CD4-positive, CD25-positive, alpha-beta regulatory T cell (primary cell): ENCODE data around the gene EIF4G2. TPM values are rescaled to one million over a fixed set of nuclear protein-coding genes. Genes with fewer than 3 reads are reported as not detected.
A peak's percentile ranks its signal among the peaks of the same experiment; 100 is the strongest.

Experiments
- ATAC-seq, 2 donors: fragments of 150-1000 bp; cut with Tn5 transposase; one replicate each; pipeline ENCODE4 v1.10.0; 2021; ENCODE audit warnings: low read depth in 2 of 2, moderate number of reproducible peaks in 2 of 2, moderate library complexity in 1 of 2
- DNase-seq, 3 donors: peaks; one replicate each; pipeline versions ENCODE4 v3.0.0 to v3.0.0-alpha.2; 2012 to 2022; ENCODE audit warnings: mixed read lengths in 1 of 3
- H3K27ac ChIP-seq: one replicate; pipeline ENCODE4 v1.7.0; 2013; ENCODE audit warnings: mild to moderate bottlenecking, low read length; ENCODE audit not compliant: insufficient read depth, poor library complexity, severe bottlenecking
- H3K27me3 ChIP-seq: one replicate; pipeline ENCODE4 v1.7.0; 2013; ENCODE audit warnings: low read length; ENCODE audit not compliant: control insufficient read depth, insufficient read depth
- H3K36me3 ChIP-seq: one replicate; pipeline ENCODE4 v1.7.0; 2013; ENCODE audit warnings: mild to moderate bottlenecking, low read length, moderate library complexity; ENCODE audit not compliant: control insufficient read depth, insufficient read depth
- H3K4me1 ChIP-seq: 2 replicates; pipeline ENCODE4 v1.7.0; 2013; ENCODE audit warnings: mild to moderate bottlenecking, low read length; ENCODE audit not compliant: insufficient read depth, control insufficient read depth, poor library complexity, severe bottlenecking
- H3K4me3 ChIP-seq: one replicate; pipeline ENCODE4 v1.7.0; 2013; ENCODE audit warnings: low read depth, mild to moderate bottlenecking, low read length, moderate library complexity
- H3K9me3 ChIP-seq, 2 experiments: 1 replicate in 1 of 2; 2 replicates in 1 of 2; pipeline ENCODE4 v1.7.0; 2013; ENCODE audit warnings: low read length in 2 of 2, mild to moderate bottlenecking in 1 of 2, moderate library complexity in 1 of 2; ENCODE audit not compliant: control insufficient read depth in 2 of 2
- H3K27ac Mint-ChIP-seq, 3 donors: one replicate each; pipeline ENCODE4 v1.8.0; 2020 to 2022; ENCODE audit warnings: mild to moderate bottlenecking in 3 of 3, mixed read lengths in 3 of 3, moderate library complexity in 2 of 3
- H3K27me3 Mint-ChIP-seq: one replicate; pipeline ENCODE4 v1.8.0; 2022; ENCODE audit warnings: mild to moderate bottlenecking, mixed read lengths
- H3K36me3 Mint-ChIP-seq: one replicate; pipeline ENCODE4 v1.8.0; 2020; ENCODE audit warnings: mixed read lengths
- H3K4me1 Mint-ChIP-seq, 4 donors: one replicate each; pipeline ENCODE4 v1.8.0; 2020 to 2022; ENCODE audit warnings: mixed read lengths in 4 of 4, mild to moderate bottlenecking in 1 of 4
- H3K4me3 Mint-ChIP-seq, 4 donors: one replicate each; pipeline ENCODE4 v1.8.0; 2020 to 2022; ENCODE audit warnings: mild to moderate bottlenecking in 4 of 4, mixed read lengths in 4 of 4, moderate library complexity in 3 of 4
- H3K9me3 Mint-ChIP-seq, 7 donors: one replicate each; pipeline ENCODE4 v1.8.0; 2020 to 2022; ENCODE audit warnings: mixed read lengths in 7 of 7, mild to moderate bottlenecking in 3 of 7, moderate library complexity in 2 of 7
- polyA plus RNA-seq, 4 donors: library from polyadenylated mRNA; unstranded; fragments of 300-500 nt; fragmentation: Illumina TruSeq; gene quantifications; one replicate each; pipeline ENCODE4 v1.2.3, GENCODE V29; 2021
- total RNA-seq: library from RNA; stranded (reverse); gene quantifications from one replicate; pipeline ENCODE4 v1.2.3, GENCODE V29; 2022

Gene EIF4G2
- total and polyA plus RNA-seq, 5 donors from 2014 or later, result 367 to 839 (median 418) TPM

GRCh38 chr11:10780040-10780439 is 28.7 kb downstream of the EIF4G2 start:
- H3K27ac Mint-ChIP-seq, result no peak overlapping the region
- no peaks in the 10 kb centered on the region for H3K9me3 Mint-ChIP-seq
- H3K27ac ChIP-seq, result no peak overlapping the region
- H3K4me3 Mint-ChIP-seq, result no peak overlapping the region
- H3K36me3 ChIP-seq, result peaks cover 50% of the 10 kb centered on the region
- H3K36me3 Mint-ChIP-seq, result peaks cover 32% of the 10 kb centered on the region
- no peaks in the 10 kb centered on the region for H3K4me1 ChIP-seq
- no peaks in the 10 kb centered on the region for H3K27me3 Mint-ChIP-seq
- no peaks in the 10 kb centered on the region for H3K9me3 ChIP-seq
- H3K4me3 ChIP-seq, result no peak overlapping the region
- DNase-seq, result no peak
- no peak for ATAC-seq
- no peaks in the 10 kb centered on the region for H3K27me3 ChIP-seq
- peaks cover 0 to 5% (median 0%) of the 10 kb centered on the region in 4 donors for H3K4me1 Mint-ChIP-seq

- no peaks in the 10 kb centered on the region for H3K4me1 ChIP-seq
- H3K9me3 ChIP-seq, result no peaks in the 10 kb centered on the region
- H3K9me3 Mint-ChIP-seq, result no peaks in the 10 kb centered on the region
- DNase-seq (no peak), ATAC-seq (no peak)
- no peak overlapping the region for H3K4me3 ChIP-seq
- H3K27ac Mint-ChIP-seq, result peak overlapping the region in 1 of 3 donors; percentile 26
- H3K36me3 ChIP-seq, result peaks cover 60% of the 10 kb centered on the region
- no peaks in the 10 kb centered on the region for H3K27me3 Mint-ChIP-seq
- no peak overlapping the region for H3K27ac ChIP-seq
- no peaks in the 10 kb centered on the region for H3K27me3 ChIP-seq
- H3K4me1 Mint-ChIP-seq, result peaks cover 0 to 5% (median 0%) of the 10 kb centered on the region in 4 donors
- peaks cover 42% of the 10 kb centered on the region for H3K36me3 Mint-ChIP-seq
- no peak overlapping the region for H3K4me3 Mint-ChIP-seq
Measured at GRCh38 chr11:10779086-10779485, 29.6 kb downstream of the EIF4G2 start.

GRCh38 chr11:10778217-10778970 is 30.3 kb downstream of the EIF4G2 start:
- Mint-ChIP-seq H3K27ac (no peak overlapping the region), H3K36me3 (peaks cover 49% of the 10 kb centered on the region), H3K27me3 (no peaks in the 10 kb centered on the region)

DNA sequence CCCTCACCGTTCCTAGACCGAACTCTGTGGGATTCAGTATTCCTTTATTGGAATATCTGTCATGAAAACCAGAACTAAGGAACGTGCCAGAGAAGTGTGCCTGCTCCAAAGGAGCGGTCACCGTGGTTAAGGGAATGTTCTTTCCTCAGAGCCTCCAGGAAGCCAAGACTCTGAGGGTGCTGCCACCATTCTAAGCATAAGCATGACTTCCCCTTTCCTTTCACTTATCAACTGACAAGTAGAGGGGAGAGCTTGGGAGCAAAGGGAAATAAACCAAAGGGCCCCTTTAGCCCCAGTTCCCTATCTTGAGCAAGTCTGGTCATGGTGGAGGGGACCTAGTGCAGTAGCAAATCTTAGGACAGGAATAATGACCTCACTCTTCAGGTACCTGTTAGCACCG is 30.9 kb downstream of the EIF4G2 start:
- no peak overlapping the region for H3K27ac Mint-ChIP-seq
- peaks cover 0 to 5% (median 0%) of the 10 kb centered on the region in 4 donors for H3K4me1 Mint-ChIP-seq
- no peaks in the 10 kb centered on the region for H3K9me3 ChIP-seq
- no peak for ATAC-seq
- no peak overlapping the region for H3K27ac ChIP-seq
- peaks cover 72% of the 10 kb centered on the region for H3K36me3 ChIP-seq
- DNase-seq, result no peak
- no peak overlapping the region for H3K4me3 ChIP-seq
- no peaks in the 10 kb centered on the region for H3K27me3 ChIP-seq
- peaks cover 54% of the 10 kb centered on the region for H3K36me3 Mint-ChIP-seq
- H3K27me3 Mint-ChIP-seq, result no peaks in the 10 kb centered on the region
- H3K4me1 ChIP-seq, result no peaks in the 10 kb centered on the region
- H3K9me3 Mint-ChIP-seq, result no peaks in the 10 kb centered on the region
- H3K4me3 Mint-ChIP-seq, result no peak overlapping the region

More at GRCh38 chr11:10778217-10778970, 30.3 kb downstream of the EIF4G2 start:
- Mint-ChIP-seq H3K4me3 (no peak overlapping the region), H3K9me3 (no peaks in the 10 kb centered on the region), H3K4me1 (peaks cover 0 to 5% (median 0%) of the 10 kb centered on the region in 4 donors)
- DNase-seq (no peak), ATAC-seq (no peak)
- H3K27me3 ChIP-seq, result no peaks in the 10 kb centered on the region
- peaks cover 66% of the 10 kb centered on the region for H3K36me3 ChIP-seq
- no peak overlapping the region for H3K27ac ChIP-seq
- no peaks in the 10 kb centered on the region for H3K4me1 ChIP-seq
- H3K4me3 ChIP-seq, result no peak overlapping the region
- H3K9me3 ChIP-seq, result no peaks in the 10 kb centered on the region

GRCh38 chr11:10777393-10777793 is 31.3 kb downstream of the EIF4G2 start:
- H3K9me3 ChIP-seq, result no peaks in the 10 kb centered on the region
- DNase-seq, result no peak
- ATAC-seq, result no peak
- Mint-ChIP-seq H3K9me3 (no peaks in the 10 kb centered on the region), H3K27ac (peak overlapping the region in 1 of 3 donors; percentile 69), H3K27me3 (no peaks in the 10 kb centered on the region), H3K36me3 (peaks cover 55% of the 10 kb centered on the region), H3K4me1 (peaks cover 0 to 5% (median 0%) of the 10 kb centered on the region in 4 donors), H3K4me3 (no peak overlapping the region)
- no peak overlapping the region for H3K4me3 ChIP-seq
- peaks cover 76% of the 10 kb centered on the region for H3K36me3 ChIP-seq
- no peaks in the 10 kb centered on the region for H3K27me3 ChIP-seq
- no peaks in the 10 kb centered on the region for H3K4me1 ChIP-seq
- no peak overlapping the region for H3K27ac ChIP-seq

- Mint-ChIP-seq H3K27me3 (no peaks in the 10 kb centered on the region), H3K27ac (no peak overlapping the region), H3K4me3 (no peak overlapping the region), H3K4me1 (peaks cover 0 to 5% (median 0%) of the 10 kb centered on the region in 4 donors), H3K9me3 (no peaks in the 10 kb centered on the region), H3K36me3 (peaks cover 74% of the 10 kb centered on the region)
- Histone ChIP-seq H3K27me3 (no peaks in the 10 kb centered on the region), H3K36me3 (peaks cover 96% of the 10 kb centered on the region), H3K4me3 (no peak overlapping the region), H3K27ac (no peak overlapping the region), H3K4me1 (no peaks in the 10 kb centered on the region), H3K9me3 (no peaks in the 10 kb centered on the region)
- no peak for ATAC-seq
- DNase-seq, result no peak
Measured at GRCh38 chr11:10774811-10775210, 33.9 kb downstream of the EIF4G2 start.

- no peaks in the 10 kb centered on the region for H3K9me3 Mint-ChIP-seq
- peak overlapping the region in 1 of 3 donors; percentile 32 for H3K27ac Mint-ChIP-seq
- H3K36me3 Mint-ChIP-seq, result peaks cover 64% of the 10 kb centered on the region
- H3K27ac ChIP-seq, result no peak overlapping the region
- no peaks in the 10 kb centered on the region for H3K9me3 ChIP-seq
- peaks cover 72% of the 10 kb centered on the region for H3K36me3 ChIP-seq
- ATAC-seq, result no peak
- no peaks in the 10 kb centered on the region for H3K4me1 ChIP-seq
- H3K27me3 Mint-ChIP-seq, result no peaks in the 10 kb centered on the region
- DNase-seq, result no peak
- no peak overlapping the region for H3K4me3 Mint-ChIP-seq
- H3K4me1 Mint-ChIP-seq, result peaks cover 0 to 2% (median 0%) of the 10 kb centered on the region in 4 donors
- H3K4me3 ChIP-seq, result no peak overlapping the region
- H3K27me3 ChIP-seq, result no peaks in the 10 kb centered on the region
Measured at GRCh38 chr11:10771457-10771856, 37.3 kb downstream of the EIF4G2 start.
